Measurements from ENCODE around the gene PLK3. TPM values are rescaled to one million over a fixed set of nuclear protein-coding genes. Genes with fewer than 3 reads are reported as not detected.
A peak's percentile ranks its signal among the peaks of the same experiment; 100 is the strongest.
"Not testable (repeated sequence)": the region's sequence is repeated elsewhere in the genome, so short reads cannot be mapped to it uniquely, and the experiment has no call there.

PLK3 gene
- total RNA-seq, 1 donor = 44.0 TPM

DNA sequence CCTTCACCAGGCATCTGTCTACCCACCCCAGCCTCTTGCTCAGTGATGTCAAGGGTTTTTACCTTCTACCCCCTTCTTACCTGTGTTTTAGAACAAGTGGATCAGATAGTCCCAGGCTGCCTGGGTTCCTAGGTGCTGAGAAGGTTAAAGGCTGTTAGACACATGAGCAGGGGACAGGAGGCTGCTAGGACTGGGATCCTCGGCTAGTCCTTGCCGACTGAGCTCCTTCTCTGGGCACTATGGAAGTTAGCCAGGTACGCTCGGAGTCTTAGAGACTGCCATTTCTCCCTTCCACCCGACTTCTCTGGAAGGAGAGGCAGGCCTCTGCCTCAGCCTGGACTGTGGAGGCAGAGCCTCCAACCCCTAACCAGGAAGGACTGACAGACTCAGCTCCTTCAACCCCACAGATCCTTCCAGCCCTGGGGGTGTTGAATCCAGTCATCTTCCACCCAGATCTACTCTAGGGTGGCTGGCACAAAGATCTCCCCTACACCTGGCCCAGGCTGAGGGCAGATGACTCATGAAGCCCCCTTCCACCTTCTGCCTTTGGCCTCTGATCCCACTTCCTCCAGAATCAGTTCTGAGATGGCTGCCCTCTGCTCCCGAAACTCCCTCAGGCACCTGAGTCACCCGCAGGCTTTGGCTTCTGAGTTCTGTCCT lies 6.7 kb downstream of the PLK3 start, which contains the start of gene DYNLT4:
TSS of gene DYNLT4 (minus strand) at position 648 of the 660 bp plus-strand sequence. CDS start 683 bp downstream, outside the sequence.
- TF ChIP-seq, protein P1, sequence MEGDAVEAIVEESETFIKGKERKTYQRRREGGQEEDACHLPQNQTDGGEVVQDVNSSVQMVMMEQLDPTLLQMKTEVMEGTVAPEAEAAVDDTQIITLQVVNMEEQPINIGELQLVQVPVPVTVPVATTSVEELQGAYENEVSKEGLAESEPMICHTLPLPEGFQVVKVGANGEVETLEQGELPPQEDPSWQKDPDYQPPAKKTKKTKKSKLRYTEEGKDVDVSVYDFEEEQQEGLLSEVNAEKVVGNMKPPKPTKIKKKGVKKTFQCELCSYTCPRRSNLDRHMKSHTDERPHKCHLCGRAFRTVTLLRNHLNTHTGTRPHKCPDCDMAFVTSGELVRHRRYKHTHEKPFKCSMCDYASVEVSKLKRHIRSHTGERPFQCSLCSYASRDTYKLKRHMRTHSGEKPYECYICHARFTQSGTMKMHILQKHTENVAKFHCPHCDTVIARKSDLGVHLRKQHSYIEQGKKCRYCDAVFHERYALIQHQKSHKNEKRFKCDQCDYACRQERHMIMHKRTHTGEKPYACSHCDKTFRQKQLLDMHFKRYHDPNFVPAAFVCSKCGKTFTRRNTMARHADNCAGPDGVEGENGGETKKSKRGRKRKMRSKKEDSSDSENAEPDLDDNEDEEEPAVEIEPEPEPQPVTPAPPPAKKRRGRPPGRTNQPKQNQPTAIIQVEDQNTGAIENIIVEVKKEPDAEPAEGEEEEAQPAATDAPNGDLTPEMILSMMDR (IDR thresholded peaks at IDR 0.05; ENCODE audit: insufficient read depth, low read depth, low read length) = no peak
- DNase-seq (ENCODE audit: low read depth) = no peak
- peak within 1 kb of the TSS; percentile 31 for H3K4me3 ChIP-seq (ENCODE audit: low read depth, low read length)

DNA sequence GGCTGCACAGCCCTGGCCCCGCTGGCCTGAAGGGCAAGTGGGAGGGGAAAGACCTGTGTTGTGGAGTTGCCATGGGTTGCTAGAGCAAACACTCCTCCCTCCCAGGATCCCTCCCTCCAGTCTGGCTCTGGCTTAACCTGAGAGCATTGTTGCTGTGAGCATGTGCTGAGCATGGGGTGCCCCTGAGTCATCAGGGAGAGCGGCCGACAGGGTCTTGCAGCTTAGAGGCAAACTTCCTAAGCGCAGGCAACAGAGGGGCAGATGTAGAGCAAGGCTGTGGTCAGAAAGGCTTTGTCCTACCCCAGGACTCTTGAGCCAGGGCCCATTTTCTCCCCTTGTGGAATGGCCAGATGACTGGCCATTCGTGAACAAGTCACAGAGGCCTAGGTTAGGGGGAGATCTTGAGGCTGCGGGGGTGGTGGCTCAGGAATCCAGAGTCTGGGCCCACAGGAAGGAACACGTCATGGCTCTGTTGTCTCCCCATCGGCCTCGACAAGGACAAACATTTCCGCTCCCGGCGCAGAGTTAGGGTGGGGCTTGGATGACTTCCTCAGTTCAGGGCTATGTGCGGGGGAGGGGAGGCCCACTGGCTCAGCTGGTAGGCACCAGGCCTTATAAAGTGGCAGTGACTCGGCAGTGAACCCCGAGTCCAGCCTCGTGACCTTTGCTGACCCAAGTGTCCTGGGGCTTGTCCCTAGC lies 7.3 kb downstream of the PLK3 start:
- TF ChIP-seq, protein P1 (IDR thresholded peaks at IDR 0.05; ENCODE audit: insufficient read depth, low read depth, low read length) = no peak
- peak; percentile 99 for DNase-seq (ENCODE audit: low read depth)
- H3K4me3 ChIP-seq (ENCODE audit: low read depth, low read length) = peak overlapping the region; percentile 31

DNA sequence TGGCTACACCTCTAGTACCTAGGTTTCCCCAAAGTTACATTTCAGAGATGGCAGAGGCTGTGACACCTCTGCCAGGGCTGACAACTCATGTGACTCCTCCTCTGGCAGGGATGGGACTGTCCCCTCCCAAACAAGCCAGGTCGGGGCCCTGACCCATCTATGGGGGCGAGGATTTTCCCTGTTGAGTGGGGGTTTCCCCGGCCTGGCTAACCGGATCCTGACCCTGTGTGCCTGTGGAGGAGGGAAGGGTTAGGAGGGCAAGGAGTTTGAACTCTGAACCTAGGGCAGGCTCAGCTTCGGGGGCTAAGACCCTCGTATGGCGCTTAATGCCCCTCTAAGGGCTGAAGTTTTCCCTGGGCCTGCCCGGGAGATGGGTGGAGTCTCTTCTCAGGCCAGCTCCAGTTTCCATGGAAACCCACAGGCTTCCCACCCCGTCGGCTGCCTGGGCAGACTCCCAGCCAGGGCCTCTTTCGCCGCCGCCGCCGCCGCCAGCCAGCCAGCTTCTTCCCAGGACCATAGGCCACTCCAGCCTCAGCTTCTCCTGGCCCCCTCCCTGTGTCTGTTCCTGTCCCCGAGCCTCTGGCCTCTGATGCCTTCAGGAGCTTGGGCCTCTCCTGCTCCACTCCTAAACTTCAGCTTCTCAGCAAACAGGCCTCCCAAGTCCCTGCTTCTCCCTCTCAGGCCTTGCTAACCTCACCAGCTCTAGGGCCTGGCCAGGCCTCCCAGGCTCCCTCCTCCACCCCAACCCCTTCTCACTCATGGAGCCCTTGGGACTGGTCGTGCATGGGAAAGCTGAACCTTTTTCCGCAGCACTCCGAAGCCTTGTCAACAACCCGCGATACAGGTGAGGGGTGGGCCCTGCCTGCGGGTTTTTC lies 8.1 kb downstream of the PLK3 start, which contains the start of gene BTBD19:
TSS of gene BTBD19 (plus strand) at position 461 of the 875 bp plus-strand sequence. CDS start at position 759, 298 bp downstream.
- peak within 1 kb of the TSS; percentile 61 for H3K4me3 ChIP-seq (ENCODE audit: low read depth, low read length)
- TF ChIP-seq, protein P1 (IDR thresholded peaks at IDR 0.05; ENCODE audit: insufficient read depth, low read depth, low read length) = no peak
- peak; percentile 96 for DNase-seq (ENCODE audit: low read depth)

DNA sequence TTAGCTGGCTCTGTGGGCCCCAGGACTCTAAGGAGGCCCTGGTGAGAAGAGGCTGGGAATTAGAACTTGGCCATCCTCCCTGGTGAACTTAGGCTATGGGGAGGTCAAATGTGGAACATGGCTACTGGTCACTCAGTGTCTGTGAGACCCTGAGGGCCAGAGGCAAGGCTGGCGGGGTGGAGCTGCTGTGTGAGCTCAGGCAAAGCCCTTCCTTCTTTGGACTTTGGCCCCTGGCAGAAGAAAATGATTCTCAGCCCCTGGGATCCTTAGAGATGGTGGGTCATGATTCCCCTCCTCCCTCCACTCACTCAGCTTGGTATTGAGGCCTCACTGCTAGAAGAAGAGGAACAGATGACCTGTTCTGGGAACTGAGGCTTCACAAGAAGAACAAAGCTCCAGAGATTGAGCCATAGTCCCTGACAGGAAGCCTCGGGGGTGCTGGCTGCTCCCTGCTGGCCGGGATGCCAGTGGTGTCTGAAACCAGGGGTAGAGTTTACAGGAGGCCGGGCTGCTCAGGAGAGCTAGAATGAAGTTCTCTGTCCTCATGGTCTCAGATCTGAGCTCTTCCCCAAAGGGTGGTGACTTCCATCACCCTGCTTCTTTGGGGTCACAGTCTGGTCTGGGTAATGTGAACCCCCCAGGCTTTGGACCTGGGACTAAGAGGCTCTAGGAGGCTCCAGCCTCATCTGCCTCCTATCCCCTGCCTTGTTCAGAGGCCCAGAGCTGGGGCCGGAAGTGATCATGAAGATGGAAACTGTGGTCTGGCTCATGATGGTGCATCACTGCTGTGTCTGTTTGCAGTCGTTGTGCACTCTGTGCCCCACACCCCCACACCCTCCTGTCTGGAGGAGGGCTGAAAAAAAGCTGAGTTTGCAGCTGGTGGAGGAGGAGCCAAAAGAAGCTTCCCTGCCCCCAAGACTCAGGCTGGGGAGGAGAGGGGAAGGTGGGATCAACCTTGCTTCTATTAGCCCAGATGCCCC lies 9.1 kb downstream of the PLK3 start:
- TF ChIP-seq, protein P1 (IDR thresholded peaks at IDR 0.05; ENCODE audit: insufficient read depth, low read depth, low read length) = peak; percentile 34
- peak overlapping the region; percentile 61 for H3K4me3 ChIP-seq (ENCODE audit: low read depth, low read length)
- peak; percentile 86 for DNase-seq (ENCODE audit: low read depth)

DNA sequence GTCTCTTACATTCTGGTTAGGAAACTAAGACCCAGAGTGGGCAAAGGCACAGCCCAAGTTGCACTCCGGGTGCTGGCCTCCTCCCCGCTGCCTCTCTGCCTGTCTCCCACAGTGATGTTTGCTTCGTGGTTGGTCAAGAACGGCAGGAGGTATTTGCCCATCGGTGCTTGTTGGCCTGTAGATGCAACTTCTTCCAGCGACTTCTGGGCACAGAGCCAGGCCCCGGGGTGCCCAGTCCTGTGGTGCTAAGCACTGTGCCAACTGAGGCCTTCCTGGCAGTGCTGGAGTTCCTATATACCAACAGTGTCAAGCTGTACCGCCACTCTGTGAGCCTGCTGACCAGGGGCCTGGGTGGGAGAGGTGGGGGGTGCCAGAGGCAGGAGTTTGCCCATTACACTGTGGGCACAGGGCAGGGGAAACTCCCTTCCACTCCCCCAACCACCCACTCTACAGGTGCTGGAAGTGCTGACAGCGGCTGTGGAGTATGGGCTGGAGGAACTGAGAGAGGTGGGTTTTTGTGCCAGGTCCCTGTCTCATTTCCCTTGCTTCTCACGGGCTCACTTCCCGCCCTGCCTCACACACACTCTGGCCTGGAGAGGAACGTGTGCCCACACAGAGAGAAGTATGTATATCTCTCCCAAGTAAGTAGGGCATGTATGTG lies 10.1 kb downstream of the PLK3 start:
- DNase-seq (ENCODE audit: low read depth) = no peak
- TF ChIP-seq, protein P1 (IDR thresholded peaks at IDR 0.05; ENCODE audit: insufficient read depth, low read depth, low read length) = no peak
- peak overlapping the region; percentile 61 for H3K4me3 ChIP-seq (ENCODE audit: low read depth, low read length)

DNA sequence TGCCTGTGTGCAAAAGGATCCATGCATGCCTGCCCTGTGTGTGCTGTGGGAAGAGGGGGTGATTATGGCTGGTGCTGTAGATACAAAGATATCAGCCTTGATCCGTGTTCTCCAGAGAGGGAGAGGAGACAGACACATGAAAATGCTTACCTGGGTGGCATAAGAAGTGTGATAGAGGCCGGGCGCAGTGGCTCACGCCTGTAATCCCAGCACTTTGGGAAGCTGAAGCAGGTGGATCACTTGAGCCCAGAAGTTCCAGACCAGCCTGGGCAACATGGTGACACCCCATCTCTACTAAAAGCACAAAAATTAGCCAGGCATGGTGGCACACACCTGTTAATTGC lies 10.6 kb downstream of the PLK3 start:
- H3K4me3 ChIP-seq (ENCODE audit: low read depth, low read length); DNase-seq (ENCODE audit: low read depth): not testable (repeated sequence)

Measured in fibroblast of villous mesenchyme (primary cell).